H54 (cell line): ENCODE results near the gene FCER1G.
A peak's percentile ranks its signal among the peaks of the same experiment; 100 is the strongest.

Experiments
- DNase-seq: peaks from one replicate; pipeline ENCODE4 v3.0.0; 2011; ENCODE audit warnings: low spot score, mixed read lengths; ENCODE audit not compliant: insufficient read length
- FAIRE-seq: peaks from 3 replicates; lab custom pipeline; 2011; peaks lifted over from hg19 to GRCh38; lab: Jason Lieb, UNC
- POLR2A ChIP-seq: IDR thresholded peaks from 2 replicates; pipeline ENCODE4 v1.6.1; 2011; ENCODE audit warnings: low read depth, mild to moderate bottlenecking, low read length

The FCER1G gene

DNA sequence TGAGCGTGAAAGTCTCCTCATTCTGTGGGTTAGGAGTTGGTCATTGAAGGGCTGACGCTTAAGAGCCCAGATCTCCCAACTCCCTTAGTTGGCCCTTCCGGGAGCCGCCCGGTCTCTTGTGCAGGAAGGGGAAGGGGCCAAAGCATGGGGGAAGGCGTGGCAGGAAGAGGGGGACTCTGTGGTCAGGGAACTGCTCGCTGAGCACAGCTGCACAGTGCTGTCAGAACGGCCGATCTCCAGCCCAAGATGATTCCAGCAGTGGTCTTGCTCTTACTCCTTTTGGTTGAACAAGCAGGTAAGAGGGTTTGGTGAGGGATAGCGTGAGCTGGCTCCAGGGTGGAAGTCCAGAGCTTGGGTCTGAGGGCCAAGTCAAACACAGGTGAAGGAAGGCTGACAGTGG lies at the start of gene FCER1G:
Gene FCER1G, plus strand, starts transcription at position 220 of the 400 bp plus-strand sequence. Its CDS starts 27 bp downstream, at position 247.
- no peak for TF ChIP-seq POLR2A
- no peak for FAIRE-seq
- no peak for DNase-seq

- FAIRE-seq (no peak), DNase-seq (peak; percentile 89)
- peak; percentile 75 for TF ChIP-seq POLR2A
These were observed 49.1 kb upstream of the FCER1G start, which contains the start of gene PPOX for GRCh38 chr1:161165742-161166668. TSS of gene PPOX (plus strand) at chr1:161166426. CDS start at chr1:161166848, 422 bp downstream.

GRCh38 chr1:161166669-161167548 lies 48.2 kb upstream of the FCER1G start:
- DNase-seq (no peak), FAIRE-seq (no peak)
- no peak for TF ChIP-seq POLR2A

DNA sequence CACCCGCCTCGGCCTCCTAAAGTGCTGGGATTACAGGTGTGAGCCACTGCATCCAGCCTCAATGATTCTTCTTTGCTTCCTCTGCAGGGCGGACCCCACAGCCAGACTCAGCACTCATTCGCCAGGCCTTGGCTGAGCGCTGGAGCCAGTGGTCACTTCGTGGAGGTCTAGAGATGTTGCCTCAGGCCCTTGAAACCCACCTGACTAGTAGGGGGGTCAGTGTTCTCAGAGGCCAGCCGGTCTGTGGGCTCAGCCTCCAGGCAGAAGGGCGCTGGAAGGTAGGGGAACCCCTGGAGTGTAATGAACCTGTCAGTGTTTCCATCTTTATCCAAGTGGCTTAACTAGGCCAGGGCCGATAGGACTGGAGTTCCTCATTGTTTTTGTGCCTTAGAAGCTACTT lies 46.2 kb upstream of the FCER1G start:
- TF ChIP-seq POLR2A = no peak

GRCh38 chr1:161171191-161171590 lies 43.9 kb upstream of the FCER1G start:
- no peak for TF ChIP-seq POLR2A
- FAIRE-seq (no peak), DNase-seq (no peak)

More for the DNA sequence above, 46.2 kb upstream of the FCER1G start:
- no peak for DNase-seq
- FAIRE-seq = no peak

- DNase-seq (no peak), FAIRE-seq (no peak)
- TF ChIP-seq POLR2A = no peak
These were observed 43.4 kb upstream of the FCER1G start for GRCh38 chr1:161171696-161172095.

DNA sequence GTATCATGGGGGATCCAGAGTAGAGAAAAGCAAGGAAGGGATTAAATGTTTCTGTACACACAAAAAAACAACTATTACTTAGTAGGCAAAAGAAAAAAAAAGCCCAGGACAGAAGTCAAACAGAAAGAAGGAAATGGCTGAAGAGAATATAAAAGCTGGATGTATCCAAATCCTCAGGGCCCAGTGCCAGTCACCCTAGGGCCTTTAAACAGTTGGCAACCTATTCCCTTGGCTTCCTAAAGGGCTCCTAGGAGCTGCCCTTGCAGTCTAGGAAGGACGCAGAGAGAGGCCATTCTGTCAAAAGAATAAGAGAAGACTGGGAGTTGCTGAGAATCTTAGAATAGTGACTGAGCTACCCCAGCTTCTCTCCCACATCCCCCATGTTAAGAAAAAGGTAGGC lies 42.7 kb upstream of the FCER1G start:
- FAIRE-seq (no peak), DNase-seq (no peak)
- no peak for TF ChIP-seq POLR2A

GRCh38 chr1:161172776-161173376 lies 42.2 kb upstream of the FCER1G start:
- DNase-seq (no peak), FAIRE-seq (no peak)
- no peak for TF ChIP-seq POLR2A

DNA sequence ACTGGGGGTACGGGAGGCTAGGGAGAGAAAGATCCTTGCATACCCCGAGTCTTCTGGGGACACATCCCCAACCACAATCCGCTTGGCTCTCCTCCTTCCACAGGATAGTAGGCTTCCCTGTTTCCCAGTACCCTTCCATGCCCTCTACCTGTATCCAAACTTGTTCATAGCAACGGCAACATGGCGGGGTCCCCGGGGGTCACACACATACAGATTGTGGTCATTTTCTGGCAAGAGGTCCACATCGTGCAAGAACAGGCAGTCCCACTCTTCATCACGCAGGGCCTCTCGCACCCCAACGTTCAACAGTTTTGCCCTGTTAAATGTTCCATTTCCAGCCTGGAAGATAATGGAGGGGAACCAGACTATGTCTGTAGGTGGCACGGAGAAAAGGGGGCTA lies 41.4 kb upstream of the FCER1G start:
- FAIRE-seq (no peak), DNase-seq (no peak)
- no peak for TF ChIP-seq POLR2A

GRCh38 chr1:161174911-161175310 lies 40.2 kb upstream of the FCER1G start:
- no peak for TF ChIP-seq POLR2A
- no peak for FAIRE-seq

DNA sequence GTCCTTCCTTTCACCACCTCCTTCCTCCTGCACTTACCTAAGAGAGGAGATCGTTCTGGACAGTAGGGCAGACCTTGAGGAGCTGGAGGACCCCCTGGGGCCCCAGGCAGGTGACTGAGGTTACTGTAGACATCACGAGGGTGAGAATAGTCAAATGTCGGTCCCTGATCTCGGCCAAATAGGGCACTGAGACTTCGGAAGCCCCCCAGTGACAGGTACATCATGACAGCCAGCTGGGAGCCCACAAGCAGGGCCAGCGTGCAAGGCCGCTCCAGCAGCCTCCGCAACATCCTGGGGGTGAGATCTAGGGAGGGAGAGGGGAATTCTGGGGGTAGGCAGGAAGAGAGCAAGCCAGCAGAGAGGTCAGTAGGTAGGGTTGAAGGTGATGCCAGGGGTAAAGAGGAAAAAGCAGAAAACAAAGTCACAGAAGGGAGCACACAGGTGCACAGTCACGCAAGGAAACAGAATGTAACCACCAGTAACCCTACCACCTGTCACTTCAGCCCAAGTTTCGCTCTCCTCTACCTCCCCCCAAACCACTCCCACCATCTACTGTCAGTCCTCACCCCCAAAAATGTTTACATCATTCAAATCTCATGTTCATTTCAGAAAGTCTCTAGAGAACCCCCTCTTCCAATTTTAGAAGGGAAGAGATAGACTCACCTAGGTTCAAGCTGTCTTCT lies 39.2 kb upstream of the FCER1G start:
- TF ChIP-seq POLR2A = no peak
- FAIRE-seq (no peak), DNase-seq (no peak)

More at GRCh38 chr1:161174911-161175310, 40.2 kb upstream of the FCER1G start:
- no peak for DNase-seq

GRCh38 chr1:161176468-161177111 lies 38.5 kb upstream of the FCER1G start:
- FAIRE-seq (no peak), DNase-seq (no peak)
- no peak for TF ChIP-seq POLR2A

DNA sequence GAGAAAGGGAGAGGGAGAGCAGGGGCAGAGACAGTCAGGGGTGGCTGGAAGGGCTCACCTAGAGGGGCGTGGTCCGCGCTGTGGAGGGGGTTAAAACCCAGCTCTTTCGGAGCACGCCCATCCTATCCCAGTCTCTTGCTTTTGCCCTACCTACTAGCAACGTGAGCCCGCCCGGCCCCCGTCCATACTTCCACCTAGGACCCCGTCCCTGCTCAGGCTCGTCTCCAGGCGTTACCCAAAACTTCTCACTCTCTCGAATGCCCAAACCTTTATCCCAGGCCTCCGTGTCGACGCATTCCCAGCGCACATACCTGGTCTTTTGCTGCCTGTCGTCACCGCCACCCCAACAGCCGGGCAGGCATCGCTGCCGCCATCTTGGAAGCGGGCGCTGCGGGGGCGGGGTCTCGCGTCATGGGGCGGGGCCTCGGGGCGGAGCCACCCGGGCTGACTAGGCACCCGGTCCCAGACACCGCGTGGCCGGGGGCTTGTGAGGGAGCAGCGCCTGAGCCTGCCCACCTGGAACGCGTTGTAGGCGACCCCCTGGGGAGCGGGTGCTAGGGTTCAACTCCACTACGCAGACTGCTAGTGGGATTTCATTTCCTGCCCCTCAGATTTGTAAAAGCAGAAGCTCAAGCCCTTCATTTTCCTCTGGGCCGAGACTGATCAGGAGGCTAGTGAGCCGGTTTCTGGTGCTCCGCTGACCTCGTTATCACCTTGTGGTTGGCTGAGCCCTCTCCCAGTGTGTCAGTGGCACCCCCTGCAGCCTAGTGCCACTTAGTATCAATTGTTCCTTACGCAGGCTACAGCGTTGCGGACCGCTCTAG lies 37.8 kb upstream of the FCER1G start, which contains the start of gene B4GALT3:
Gene B4GALT3, minus strand, starts transcription at position 396 of the 824 bp plus-strand sequence. CDS start 1,447 bp downstream, outside the sequence.
- peak; percentile 88 for DNase-seq
- TF ChIP-seq POLR2A = peak; percentile 98
- FAIRE-seq = no peak
